ENCODE results near the gene EPB41L2.

DNA sequence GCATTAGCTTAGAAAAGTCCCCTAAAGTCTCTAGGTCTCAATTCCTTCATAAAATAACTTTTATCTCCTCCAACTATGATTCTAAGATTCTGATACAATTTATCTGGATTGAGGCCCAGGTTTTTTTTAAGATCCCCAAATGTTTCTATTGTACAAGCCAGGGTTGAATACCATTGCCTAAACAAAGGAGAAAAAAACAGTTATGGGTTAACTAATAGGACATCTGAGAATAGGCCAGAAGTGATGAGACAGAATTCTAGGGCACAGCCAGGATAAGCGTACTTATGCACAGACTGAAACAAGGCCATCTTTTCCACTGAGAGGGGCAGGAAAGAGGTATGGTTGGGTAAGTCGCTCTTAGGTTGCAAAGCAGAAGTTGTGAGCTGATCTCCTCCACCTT, 26.4 kb downstream of the EPB41L2 start:
- TF ChIP-seq, protein P1, sequence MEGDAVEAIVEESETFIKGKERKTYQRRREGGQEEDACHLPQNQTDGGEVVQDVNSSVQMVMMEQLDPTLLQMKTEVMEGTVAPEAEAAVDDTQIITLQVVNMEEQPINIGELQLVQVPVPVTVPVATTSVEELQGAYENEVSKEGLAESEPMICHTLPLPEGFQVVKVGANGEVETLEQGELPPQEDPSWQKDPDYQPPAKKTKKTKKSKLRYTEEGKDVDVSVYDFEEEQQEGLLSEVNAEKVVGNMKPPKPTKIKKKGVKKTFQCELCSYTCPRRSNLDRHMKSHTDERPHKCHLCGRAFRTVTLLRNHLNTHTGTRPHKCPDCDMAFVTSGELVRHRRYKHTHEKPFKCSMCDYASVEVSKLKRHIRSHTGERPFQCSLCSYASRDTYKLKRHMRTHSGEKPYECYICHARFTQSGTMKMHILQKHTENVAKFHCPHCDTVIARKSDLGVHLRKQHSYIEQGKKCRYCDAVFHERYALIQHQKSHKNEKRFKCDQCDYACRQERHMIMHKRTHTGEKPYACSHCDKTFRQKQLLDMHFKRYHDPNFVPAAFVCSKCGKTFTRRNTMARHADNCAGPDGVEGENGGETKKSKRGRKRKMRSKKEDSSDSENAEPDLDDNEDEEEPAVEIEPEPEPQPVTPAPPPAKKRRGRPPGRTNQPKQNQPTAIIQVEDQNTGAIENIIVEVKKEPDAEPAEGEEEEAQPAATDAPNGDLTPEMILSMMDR (IDR thresholded peaks at IDR 0.05; ENCODE audit: low read depth, low read length) = no peak
- no peak for TF ChIP-seq EZH2phosphoT487 (IDR thresholded peaks at IDR 0.05; ENCODE audit: low read depth)
